GM23338 (cell line): ENCODE results near the gene ADAMTS14. TPM values are rescaled to one million over a fixed set of nuclear protein-coding genes. Genes with fewer than 3 reads are reported as not detected.

ENCODE experiments used
- ATAC-seq: fragments of 200-7000 bp; cut with Tn5 transposase; 3 replicates; pipeline ENCODE4 v1.9.1; 2020
- DNase-seq: peaks from one replicate; pipeline ENCODE4 v3.0.0-alpha.2; 2015; ENCODE audit warnings: low spot score
- H2AFZ ChIP-seq: fragments of 200-600 bp; sonication (generic); 2 replicates; pipeline ENCODE4 v1.8.0; 2016; ENCODE audit warnings: antibody characterized with exemption, mild to moderate bottlenecking, moderate library complexity
- H3F3A ChIP-seq: fragments of 200-600 bp; sonication (generic); replicated peaks from 2 replicates; pipeline ENCODE4 v1.8.0; 2017; ENCODE audit warnings: antibody characterized with exemption, mixed run types, low read depth
- H3K27ac ChIP-seq: fragments of 200-600 bp; sonication (generic); 2 replicates; pipeline ENCODE4 v1.6.1; 2016; ENCODE audit warnings: low read depth
- H3K27me3 ChIP-seq: fragments of 200-600 bp; sonication (generic); 2 replicates; pipeline ENCODE4 v1.8.0; 2016; ENCODE audit warnings: mild to moderate bottlenecking, mixed run types, moderate library complexity; ENCODE audit not compliant: insufficient read depth
- H3K36me3 ChIP-seq: fragments of 200-600 bp; sonication (generic); 2 replicates; pipeline ENCODE4 v1.8.0; 2016; ENCODE audit warnings: mild to moderate bottlenecking; ENCODE audit not compliant: insufficient read depth
- H3K4me1 ChIP-seq: fragments of 200-600 bp; sonication (generic); 2 replicates; pipeline ENCODE4 v1.8.0; 2016; ENCODE audit warnings: mild to moderate bottlenecking, moderate library complexity; ENCODE audit not compliant: insufficient read depth
- H3K4me2 ChIP-seq: fragments of 200-600 bp; sonication (generic); 2 replicates; pipeline ENCODE4 v1.7.1; 2017; ENCODE audit warnings: mixed run types
- H3K4me3 ChIP-seq: fragments of 200-600 bp; sonication (generic); 2 replicates; pipeline ENCODE4 v1.6.1; 2016; ENCODE audit warnings: mixed run types
- H3K79me2 ChIP-seq: fragments of 200-600 bp; sonication (generic); replicated peaks from 2 replicates; pipeline ENCODE4 v1.8.0; 2017; ENCODE audit warnings: mild to moderate bottlenecking; ENCODE audit not compliant: insufficient read depth
- H3K9me2 ChIP-seq: fragments of 200-600 bp; sonication (generic); 2 replicates; pipeline ENCODE4 v1.8.0; 2017; ENCODE audit not compliant: insufficient read depth
- H4K20me1 ChIP-seq: fragments of 200-600 bp; sonication (generic); replicated peaks from 2 replicates; pipeline ENCODE4 v1.8.0; 2017; ENCODE audit warnings: mild to moderate bottlenecking; ENCODE audit not compliant: insufficient read depth
- H3K27ac Mint-ChIP-seq: 2 replicates; pipeline ENCODE4 v1.8.0; 2020; ENCODE audit warnings: inconsistent platforms, mild to moderate bottlenecking, moderate library complexity, mixed read lengths
- H3K27me3 Mint-ChIP-seq: 3 replicates; pipeline ENCODE4 v1.8.0; 2022; ENCODE audit warnings: low read depth, mild to moderate bottlenecking, moderate library complexity, mixed read lengths, inconsistent platforms; ENCODE audit not compliant: insufficient read depth, poor library complexity
- H3K36me3 Mint-ChIP-seq: 3 replicates; pipeline ENCODE4 v1.8.0; 2021; ENCODE audit warnings: low read depth, mild to moderate bottlenecking, inconsistent platforms, moderate library complexity, mixed read lengths
- H3K4me1 Mint-ChIP-seq: 3 replicates; pipeline ENCODE4 v1.8.0; 2020; ENCODE audit warnings: mild to moderate bottlenecking, inconsistent platforms, mixed read lengths
- H3K4me3 Mint-ChIP-seq: 3 replicates; pipeline ENCODE4 v1.8.0; 2021; ENCODE audit warnings: moderate library complexity, mild to moderate bottlenecking, inconsistent platforms, mixed read lengths
- H3K9me3 Mint-ChIP-seq: 3 replicates; pipeline ENCODE4 v1.8.0; 2020; ENCODE audit warnings: moderate library complexity, mild to moderate bottlenecking, inconsistent platforms, mixed read lengths
- EZH2 ChIP-seq: fragments of 200-600 bp; sonication (generic); IDR thresholded peaks from one replicate; pipeline ENCODE4 v1.8.0; 2017; ENCODE audit warnings: antibody characterized with exemption, mild to moderate bottlenecking, low read depth; ENCODE audit not compliant: unreplicated experiment
- JUNB ChIP-seq: IDR thresholded peaks from one replicate; pipeline ENCODE4 v1.6.1; 2016; ENCODE audit warnings: antibody characterized with exemption; ENCODE audit not compliant: unreplicated experiment
- REST ChIP-seq: IDR thresholded peaks from one replicate; pipeline ENCODE4 v1.6.1; 2018; ENCODE audit warnings: antibody characterized with exemption; ENCODE audit not compliant: unreplicated experiment
- STAT1 ChIP-seq: IDR thresholded peaks from one replicate; pipeline ENCODE4 v1.6.1; 2016; ENCODE audit warnings: antibody characterized with exemption; ENCODE audit not compliant: unreplicated experiment
- polyA plus RNA-seq: library from polyadenylated mRNA; unstranded; fragments of >200 nt; fragmentation: Nextera tagmentation; extraction: Ambion mirVana; gene quantifications from 2 replicates; pipeline ENCODE4 v1.2.1, GENCODE V29; 2016
- total RNA-seq: library from RNA; depleted of rRNA; stranded (reverse); fragments of >200 nt; shearing (Covaris generic); gene quantifications from 2 replicates; pipeline ENCODE4 v1.2.3, GENCODE V29; 2014

Gene ADAMTS14
- total and polyA plus RNA-seq, 2 experiments from 2014 or later, result 1.9 to 2.1 TPM

- H3K9me3 Mint-ChIP-seq, result no peaks in the 10 kb centered on the region
- no peaks in the 10 kb centered on the region for H3K9me2 ChIP-seq
Observed at GRCh38 chr10:70738006-70738760, 65.9 kb downstream of the ADAMTS14 start.

GRCh38 chr10:70738761-70739121 is 66.4 kb downstream of the ADAMTS14 start:
- ATAC-seq (no peak), DNase-seq (no peak)
- Mint-ChIP-seq H3K36me3 (no peaks in the 10 kb centered on the region), H3K9me3 (no peaks in the 10 kb centered on the region), H3K4me1 (peaks cover 4% of the 10 kb centered on the region; the same call in 2 of the 3 replicates), H3K27ac (no peak overlapping the region), H3K27me3 (peaks cover 10% of the 10 kb centered on the region), H3K4me3 (no peak overlapping the region)
- Histone ChIP-seq H3K36me3 (no peaks in the 10 kb centered on the region), H3K79me2 (no peaks in the 10 kb centered on the region), H2AFZ (no peak overlapping the region), H3K27me3 (no peaks in the 10 kb centered on the region), H4K20me1 (no peaks in the 10 kb centered on the region), H3K9me2 (no peaks in the 10 kb centered on the region), H3K4me3 (no peak overlapping the region), H3K4me1 (no peaks in the 10 kb centered on the region), H3K4me2 (no peak overlapping the region), H3F3A (no peaks in the 10 kb centered on the region), H3K27ac (no peak overlapping the region)
- TF ChIP-seq JUNB, result no peak
- no peak for TF ChIP-seq REST
- TF ChIP-seq STAT1, result no peak

More at GRCh38 chr10:70738006-70738760, 65.9 kb downstream of the ADAMTS14 start:
- Histone ChIP-seq H2AFZ (no peak overlapping the region), H3K4me2 (no peak overlapping the region), H3K27ac (no peak overlapping the region), H3K79me2 (no peaks in the 10 kb centered on the region), H4K20me1 (no peaks in the 10 kb centered on the region), H3K4me3 (no peak overlapping the region), H3F3A (no peaks in the 10 kb centered on the region), H3K36me3 (no peaks in the 10 kb centered on the region), H3K27me3 (no peaks in the 10 kb centered on the region), H3K4me1 (no peaks in the 10 kb centered on the region)
- H3K4me3 Mint-ChIP-seq, result no peak overlapping the region
- ATAC-seq (peak; percentile 47), DNase-seq (no peak)
- TF ChIP-seq STAT1 (no peak), REST (no peak), EZH2 (no peak)
- H3K36me3 Mint-ChIP-seq, result no peaks in the 10 kb centered on the region
- peaks cover 4% of the 10 kb centered on the region; the same call in 2 of the 3 replicates for H3K4me1 Mint-ChIP-seq
- peaks cover 8% of the 10 kb centered on the region for H3K27me3 Mint-ChIP-seq
- H3K27ac Mint-ChIP-seq, result no peak overlapping the region
